GM21576 (cell line): Measurements from ENCODE around the gene EPB42.
"Not testable (repeated sequence)": the region's sequence is repeated elsewhere in the genome, so short reads cannot be mapped to it uniquely, and the experiment has no call there.

Source experiments
- ATAC-seq: cut with Tn5 transposase; IDR thresholded peaks from one replicate; pipeline ENCODE4 v1.9.1; 2021; ENCODE audit warnings: mild to moderate bottlenecking, moderate library complexity; ENCODE audit not compliant: unreplicated experiment

EPB42 gene

GRCh38 chr15:43242616-43243015 lies 21.8 kb upstream of the EPB42 start:
- ATAC-seq: no peak

- no peak for ATAC-seq
These were observed 20.3 kb upstream of the EPB42 start for GRCh38 chr15:43241100-43241499.

GRCh38 chr15:43239732-43240491 lies 19.1 kb upstream of the EPB42 start:
- ATAC-seq: no peak

GRCh38 chr15:43238671-43239131 lies 17.9 kb upstream of the EPB42 start:
- ATAC-seq: no peak

- no peak for ATAC-seq
These were observed 17.1 kb upstream of the EPB42 start for GRCh38 chr15:43237842-43238470.

- ATAC-seq: no peak
These were observed 14.7 kb upstream of the EPB42 start for GRCh38 chr15:43235536-43235935.

GRCh38 chr15:43232289-43232874 lies 11.6 kb upstream of the EPB42 start:
- ATAC-seq: no peak

GRCh38 chr15:43230640-43231115 lies 9.9 kb upstream of the EPB42 start:
- no peak for ATAC-seq

- no peak for ATAC-seq
These were observed 9.2 kb upstream of the EPB42 start for GRCh38 chr15:43229977-43230376.

GRCh38 chr15:43226436-43227305 lies 5.9 kb upstream of the EPB42 start:
- ATAC-seq: no peak

- not testable (repeated sequence) for ATAC-seq
These were observed 5.1 kb upstream of the EPB42 start for GRCh38 chr15:43225950-43226255.

- ATAC-seq: no peak
These were observed 4.6 kb upstream of the EPB42 start for GRCh38 chr15:43225201-43225949.

GRCh38 chr15:43221422-43221821 lies 604 bp upstream of the EPB42 start:
- ATAC-seq: no peak

- no peak for ATAC-seq
These were observed 589 bp downstream of the EPB42 start for GRCh38 chr15:43219929-43220928.

GRCh38 chr15:43218908-43219706 lies 1.7 kb downstream of the EPB42 start:
- no peak for ATAC-seq

- ATAC-seq: no peak
These were observed 4.9 kb downstream of the EPB42 start for GRCh38 chr15:43215961-43216360.

- ATAC-seq: no peak
These were observed 6.1 kb downstream of the EPB42 start for GRCh38 chr15:43214592-43215295.

- ATAC-seq: no peak
These were observed 6.6 kb downstream of the EPB42 start for GRCh38 chr15:43214169-43214568.
